ENCODE data around the gene ATG4D. TPM values are rescaled to one million over a fixed set of nuclear protein-coding genes. Genes with fewer than 3 reads are reported as not detected.
"Not testable (repeated sequence)": the region's sequence is repeated elsewhere in the genome, so short reads cannot be mapped to it uniquely, and the experiment has no call there.

Gene ATG4D
- total RNA-seq, 2 donors from 2014 or later = 47.1 to 61.2 TPM

DNA sequence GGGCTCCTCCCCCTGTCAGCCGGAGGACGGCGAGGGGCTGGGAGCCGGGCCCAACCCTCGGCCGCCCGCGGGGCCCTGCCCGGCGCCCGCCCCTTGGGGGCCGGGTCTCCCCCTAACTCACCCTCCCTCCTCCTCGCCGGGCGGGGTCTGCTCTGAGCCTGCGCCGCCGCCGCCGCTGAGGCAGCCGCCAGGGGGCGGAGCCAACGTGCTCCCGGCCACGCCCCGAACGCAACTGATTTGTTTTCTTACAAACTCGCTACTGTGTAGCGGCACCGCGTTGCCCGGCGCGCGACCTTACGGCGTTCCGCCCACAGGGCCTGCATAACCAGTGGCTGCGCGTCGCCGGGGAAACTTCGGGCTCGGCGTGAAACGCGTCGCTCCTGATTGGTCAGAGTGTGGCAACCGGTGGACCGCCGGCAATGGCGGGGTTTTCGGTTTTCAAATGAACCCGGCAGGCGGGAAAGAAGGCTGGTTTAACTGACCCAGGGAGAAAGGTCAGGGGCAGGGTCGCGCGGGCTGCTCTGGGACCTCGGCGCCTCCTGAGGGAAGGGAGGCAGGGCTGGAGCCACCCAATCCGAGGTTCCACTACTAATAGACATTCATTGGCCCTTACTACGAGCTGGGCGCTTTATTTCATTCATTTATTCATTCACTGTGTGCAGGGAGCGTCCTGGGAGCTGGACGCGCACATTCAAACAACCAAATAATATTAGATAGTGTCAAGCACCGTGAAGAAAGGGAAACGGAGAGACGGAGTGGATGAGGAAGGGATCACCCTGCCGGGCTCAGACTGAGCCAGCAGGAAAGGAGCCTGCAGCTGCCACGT, 25.3 kb downstream of the ATG4D start, which contains the start of gene CDKN2D:
CDKN2D (minus strand) TSS at position 154 of the 826 bp plus-strand sequence. CDS start 326 bp downstream, outside the sequence.
- DNase-seq (ENCODE audit: low spot score) = peak; percentile 100
- TF ChIP-seq, protein P1, sequence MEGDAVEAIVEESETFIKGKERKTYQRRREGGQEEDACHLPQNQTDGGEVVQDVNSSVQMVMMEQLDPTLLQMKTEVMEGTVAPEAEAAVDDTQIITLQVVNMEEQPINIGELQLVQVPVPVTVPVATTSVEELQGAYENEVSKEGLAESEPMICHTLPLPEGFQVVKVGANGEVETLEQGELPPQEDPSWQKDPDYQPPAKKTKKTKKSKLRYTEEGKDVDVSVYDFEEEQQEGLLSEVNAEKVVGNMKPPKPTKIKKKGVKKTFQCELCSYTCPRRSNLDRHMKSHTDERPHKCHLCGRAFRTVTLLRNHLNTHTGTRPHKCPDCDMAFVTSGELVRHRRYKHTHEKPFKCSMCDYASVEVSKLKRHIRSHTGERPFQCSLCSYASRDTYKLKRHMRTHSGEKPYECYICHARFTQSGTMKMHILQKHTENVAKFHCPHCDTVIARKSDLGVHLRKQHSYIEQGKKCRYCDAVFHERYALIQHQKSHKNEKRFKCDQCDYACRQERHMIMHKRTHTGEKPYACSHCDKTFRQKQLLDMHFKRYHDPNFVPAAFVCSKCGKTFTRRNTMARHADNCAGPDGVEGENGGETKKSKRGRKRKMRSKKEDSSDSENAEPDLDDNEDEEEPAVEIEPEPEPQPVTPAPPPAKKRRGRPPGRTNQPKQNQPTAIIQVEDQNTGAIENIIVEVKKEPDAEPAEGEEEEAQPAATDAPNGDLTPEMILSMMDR (IDR thresholded peaks at IDR 0.05) = peak; percentile 49 to 54
- Histone ChIP-seq H3K9me3 (no peaks in the 10 kb centered on the region), H3K4me3 (peak within 1 kb of the TSS; percentile 56 to 77), H3K36me3 (no peaks in the 10 kb centered on the region), H3K27ac (peak within 1 kb of the TSS; percentile 80 to 90), H3K27me3 (no peaks in the 10 kb centered on the region), H3K4me1 (peaks cover 0 to 50% of the 10 kb centered on the region in 2 donors)

GRCh38 chr19:10573793-10574192, 30.1 kb downstream of the ATG4D start:
- not testable (repeated sequence) for H3K36me3 ChIP-seq; H3K9me3 ChIP-seq; DNase-seq (ENCODE audit: low spot score); H3K27ac ChIP-seq; H3K4me3 ChIP-seq; H3K27me3 ChIP-seq
- H3K4me1 ChIP-seq = peaks cover 0 to 16% of the 10 kb centered on the region in 2 donors

DNA sequence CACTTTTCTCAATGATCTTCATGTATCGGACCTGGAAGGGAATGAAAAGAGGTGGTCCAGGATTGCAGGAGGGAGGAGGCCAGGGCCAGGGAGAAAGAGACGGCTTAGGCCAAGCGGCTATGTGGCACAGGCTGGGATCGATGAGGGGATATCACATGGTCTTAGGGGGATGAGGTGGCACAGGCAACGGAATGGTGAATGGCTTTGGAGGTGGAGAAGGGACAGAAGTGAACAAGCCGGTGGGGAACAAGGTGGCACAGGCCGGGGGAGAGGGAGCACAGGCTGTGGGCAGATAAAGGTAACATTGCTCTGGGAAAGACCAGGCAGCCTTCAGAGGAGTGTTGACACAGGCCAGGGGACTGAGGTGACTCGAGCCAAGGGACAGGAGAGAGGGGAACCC, 30.8 kb downstream of the ATG4D start:
- TF ChIP-seq, protein P1 (IDR thresholded peaks at IDR 0.05) = no peak
- Histone ChIP-seq H3K4me1 (peaks cover 0 to 13% of the 10 kb centered on the region in 2 donors), H3K27me3 (no peaks in the 10 kb centered on the region), H3K27ac (no peak overlapping the region), H3K9me3 (no peaks in the 10 kb centered on the region), H3K4me3 (no peak overlapping the region), H3K36me3 (no peaks in the 10 kb centered on the region)
- no peak for DNase-seq (ENCODE audit: low spot score)

DNA sequence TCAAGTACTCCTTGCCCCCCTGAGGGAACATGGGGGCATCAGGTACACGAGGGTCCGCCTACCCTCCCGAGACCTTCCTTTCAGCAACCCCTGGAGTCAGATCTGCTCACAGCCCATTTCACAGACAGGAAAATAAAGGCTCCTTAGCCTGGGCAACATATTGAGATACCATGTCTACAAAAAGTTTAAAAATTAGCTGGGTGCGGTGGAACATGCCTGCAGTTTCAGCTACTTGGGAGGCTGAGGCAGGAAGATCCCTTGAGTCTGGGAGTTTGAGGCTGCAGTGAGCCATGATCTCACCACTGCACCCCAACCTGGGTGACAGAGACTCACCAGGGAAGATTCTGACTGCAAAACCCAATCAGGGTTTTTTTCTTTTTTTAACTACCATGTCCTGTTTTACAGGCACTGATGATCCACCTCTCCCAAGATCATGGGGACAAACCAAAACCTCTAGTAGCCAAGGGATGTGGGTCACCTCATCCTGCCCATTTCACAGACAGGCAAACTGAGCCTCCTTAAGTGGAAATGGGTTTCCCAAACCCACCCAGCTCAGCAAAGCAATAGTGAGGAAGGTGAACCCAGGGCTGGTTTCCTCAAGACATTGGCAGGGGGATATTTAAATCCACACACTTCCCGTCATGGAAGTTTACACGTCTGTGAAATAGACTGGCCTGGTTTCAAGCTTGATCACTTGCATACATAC, 31.5 kb downstream of the ATG4D start:
- H3K9me3 ChIP-seq = no peaks in the 10 kb centered on the region
- H3K27me3 ChIP-seq = no peaks in the 10 kb centered on the region
- H3K4me3 ChIP-seq = no peak overlapping the region
- H3K4me1 ChIP-seq = peaks cover 0 to 9% of the 10 kb centered on the region in 2 donors
- no peak overlapping the region for H3K27ac ChIP-seq
- DNase-seq (ENCODE audit: low spot score) = no peak
- no peaks in the 10 kb centered on the region for H3K36me3 ChIP-seq
- TF ChIP-seq, protein P1 (IDR thresholded peaks at IDR 0.05) = no peak

- Histone ChIP-seq H3K36me3 (no peaks in the 10 kb centered on the region), H3K27me3 (no peaks in the 10 kb centered on the region), H3K9me3 (no peaks in the 10 kb centered on the region), H3K27ac (no peak overlapping the region), H3K4me3 (no peak overlapping the region), H3K4me1 (peaks cover 0 to 6% of the 10 kb centered on the region in 2 donors)
- no peak for DNase-seq (ENCODE audit: low spot score)
- TF ChIP-seq, protein P1 (IDR thresholded peaks at IDR 0.05) = no peak
Measured at GRCh38 chr19:10577951-10578350, 34.2 kb downstream of the ATG4D start.

DNA sequence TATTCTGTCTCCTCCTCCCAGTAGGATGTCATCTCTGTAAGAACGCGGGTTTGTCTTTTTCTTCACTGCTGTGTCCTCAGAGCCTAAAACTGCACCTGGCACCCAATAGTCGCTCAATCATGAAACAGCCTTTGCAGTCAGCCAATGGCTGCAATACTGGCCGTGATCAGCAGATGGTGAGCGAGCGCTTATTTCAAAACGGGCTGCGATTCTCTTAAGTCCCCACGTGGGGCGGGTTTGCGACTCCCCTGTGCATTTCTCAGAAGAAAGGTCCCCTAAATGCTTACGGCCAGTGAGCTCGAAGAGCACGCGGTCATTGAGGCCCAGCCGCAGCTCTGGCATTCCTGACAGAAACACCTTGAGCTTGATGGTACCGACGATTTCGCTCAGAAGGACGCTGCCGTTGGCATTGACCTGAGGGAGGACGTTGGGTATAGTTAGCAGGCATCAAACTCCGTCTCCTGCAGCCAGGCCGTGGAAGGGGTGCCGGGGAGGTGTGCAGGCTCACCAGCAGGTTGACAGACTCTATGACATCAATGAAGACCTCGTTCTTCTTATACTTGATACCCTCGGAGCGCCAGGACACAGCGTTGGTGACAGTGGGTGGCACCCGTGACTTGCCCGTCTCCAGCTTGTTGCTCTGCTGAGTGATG, 37.4 kb downstream of the ATG4D start:
- H3K27ac ChIP-seq = no peak overlapping the region
- peak; percentile 94 for DNase-seq (ENCODE audit: low spot score)
- no peaks in the 10 kb centered on the region for H3K36me3 ChIP-seq
- H3K9me3 ChIP-seq = no peaks in the 10 kb centered on the region
- no peak overlapping the region for H3K4me3 ChIP-seq
- TF ChIP-seq, protein P1 (IDR thresholded peaks at IDR 0.05) = peak; percentile 98 to 99
- no peaks in the 10 kb centered on the region for H3K27me3 ChIP-seq
- H3K4me1 ChIP-seq = peaks cover 0 to 6% of the 10 kb centered on the region in 2 donors

Measured in right atrium auricular region (tissue), 2 donors.